H1 (cell line): ENCODE measurements around the gene PLAA.

Source experiments
- CHD1 ChIP-seq: IDR thresholded peaks from 2 replicates; pipeline ENCODE4 v1.6.1; 2012; ENCODE audit warnings: low read depth, low read length, improper control_type of control experiment
- EZH2 ChIP-seq: fragments of 200-600 bp; sonication (generic); IDR thresholded peaks from 2 replicates; pipeline ENCODE4 v1.7.1; 2012; ENCODE audit warnings: low read depth, mild to moderate bottlenecking, moderate library complexity, low read length, inconsistent platforms; ENCODE audit not compliant: severe bottlenecking
- HDAC6 ChIP-seq: IDR thresholded peaks from one replicate; pipeline ENCODE4 v1.7.1; 2012; ENCODE audit warnings: low read depth, mild to moderate bottlenecking, inconsistent platforms, low read length, moderate library complexity
- JUN ChIP-seq: IDR thresholded peaks from 2 replicates; pipeline ENCODE4 v1.6.1; 2011; ENCODE audit warnings: low read depth, mild to moderate bottlenecking, improper control_type of control experiment, low read length
- KDM5A ChIP-seq: fragments of 200-600 bp; IDR thresholded peaks from 2 replicates; pipeline ENCODE4 v1.7.1; 2012; ENCODE audit warnings: mild to moderate bottlenecking, low read length, inconsistent platforms, mixed read lengths
- POLR2AphosphoS5 ChIP-seq: IDR thresholded peaks from 2 replicates; pipeline ENCODE4 v1.6.1; 2011; ENCODE audit warnings: low read depth, low read length
- SP2 ChIP-seq: IDR thresholded peaks from 2 replicates; pipeline ENCODE4 v1.6.1; 2012; ENCODE audit warnings: mild to moderate bottlenecking, low read length, inconsistent platforms
- YY1 ChIP-seq: IDR thresholded peaks from 2 replicates; pipeline ENCODE4 v1.6.1; 2011; ENCODE audit warnings: low read depth, mild to moderate bottlenecking, low read length
- TF ChIP-seq, protein P1 (sequence below), 3 experiments: IDR thresholded peaks; 1 replicate in 2 of 3; 2 replicates in 1 of 3; pipeline versions ENCODE4 v1.5.1 to v1.6.1; 2011; ENCODE audit warnings: low read length in 3 of 3, mild to moderate bottlenecking in 3 of 3, inconsistent platforms in 2 of 3, low read depth in 1 of 3, moderate library complexity in 1 of 3; ENCODE audit not compliant: insufficient read depth in 1 of 3; ENCODE audit errors: control extremely low read depth in 1 of 3

DNA sequence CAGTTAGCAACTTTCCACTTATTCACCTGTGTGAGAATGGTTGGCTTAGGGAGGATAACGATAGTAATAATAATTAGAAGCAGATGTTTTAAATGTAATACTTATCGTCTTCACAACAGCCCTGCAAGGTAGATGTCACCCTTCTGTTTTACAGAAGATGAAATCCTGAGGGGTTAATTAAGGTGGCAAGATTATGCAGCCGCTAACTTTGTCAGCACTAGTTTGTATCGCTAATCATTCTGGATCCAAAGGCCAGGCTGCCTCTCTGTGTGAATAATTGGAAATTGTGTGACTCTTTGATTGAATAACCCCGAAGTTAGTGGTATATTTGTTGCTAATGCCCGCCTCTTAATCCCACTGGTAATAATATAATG, 9.8 kb upstream of the PLAA start:
- TF ChIP-seq YY1 (no peak), POLR2AphosphoS5 (no peak), HDAC6 (no peak), JUN (no peak), EZH2 (no peak), CHD1 (no peak), KDM5A (no peak), SP2 (no peak)
- TF ChIP-seq, protein P1, sequence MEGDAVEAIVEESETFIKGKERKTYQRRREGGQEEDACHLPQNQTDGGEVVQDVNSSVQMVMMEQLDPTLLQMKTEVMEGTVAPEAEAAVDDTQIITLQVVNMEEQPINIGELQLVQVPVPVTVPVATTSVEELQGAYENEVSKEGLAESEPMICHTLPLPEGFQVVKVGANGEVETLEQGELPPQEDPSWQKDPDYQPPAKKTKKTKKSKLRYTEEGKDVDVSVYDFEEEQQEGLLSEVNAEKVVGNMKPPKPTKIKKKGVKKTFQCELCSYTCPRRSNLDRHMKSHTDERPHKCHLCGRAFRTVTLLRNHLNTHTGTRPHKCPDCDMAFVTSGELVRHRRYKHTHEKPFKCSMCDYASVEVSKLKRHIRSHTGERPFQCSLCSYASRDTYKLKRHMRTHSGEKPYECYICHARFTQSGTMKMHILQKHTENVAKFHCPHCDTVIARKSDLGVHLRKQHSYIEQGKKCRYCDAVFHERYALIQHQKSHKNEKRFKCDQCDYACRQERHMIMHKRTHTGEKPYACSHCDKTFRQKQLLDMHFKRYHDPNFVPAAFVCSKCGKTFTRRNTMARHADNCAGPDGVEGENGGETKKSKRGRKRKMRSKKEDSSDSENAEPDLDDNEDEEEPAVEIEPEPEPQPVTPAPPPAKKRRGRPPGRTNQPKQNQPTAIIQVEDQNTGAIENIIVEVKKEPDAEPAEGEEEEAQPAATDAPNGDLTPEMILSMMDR (IDR thresholded peaks at IDR 0.05; ENCODE audit: control extremely low read depth in 1 of 3, insufficient read depth in 1 of 3, low read depth in 1 of 3, low read length in 3 of 3): no peak
